RKO (cell line): ENCODE results near the gene ILK.

Experiments
- DNase-seq: peaks from one replicate; pipeline ENCODE4 v3.0.0-alpha.2; 2016; ENCODE audit warnings: low spot score

Gene ILK

DNA sequence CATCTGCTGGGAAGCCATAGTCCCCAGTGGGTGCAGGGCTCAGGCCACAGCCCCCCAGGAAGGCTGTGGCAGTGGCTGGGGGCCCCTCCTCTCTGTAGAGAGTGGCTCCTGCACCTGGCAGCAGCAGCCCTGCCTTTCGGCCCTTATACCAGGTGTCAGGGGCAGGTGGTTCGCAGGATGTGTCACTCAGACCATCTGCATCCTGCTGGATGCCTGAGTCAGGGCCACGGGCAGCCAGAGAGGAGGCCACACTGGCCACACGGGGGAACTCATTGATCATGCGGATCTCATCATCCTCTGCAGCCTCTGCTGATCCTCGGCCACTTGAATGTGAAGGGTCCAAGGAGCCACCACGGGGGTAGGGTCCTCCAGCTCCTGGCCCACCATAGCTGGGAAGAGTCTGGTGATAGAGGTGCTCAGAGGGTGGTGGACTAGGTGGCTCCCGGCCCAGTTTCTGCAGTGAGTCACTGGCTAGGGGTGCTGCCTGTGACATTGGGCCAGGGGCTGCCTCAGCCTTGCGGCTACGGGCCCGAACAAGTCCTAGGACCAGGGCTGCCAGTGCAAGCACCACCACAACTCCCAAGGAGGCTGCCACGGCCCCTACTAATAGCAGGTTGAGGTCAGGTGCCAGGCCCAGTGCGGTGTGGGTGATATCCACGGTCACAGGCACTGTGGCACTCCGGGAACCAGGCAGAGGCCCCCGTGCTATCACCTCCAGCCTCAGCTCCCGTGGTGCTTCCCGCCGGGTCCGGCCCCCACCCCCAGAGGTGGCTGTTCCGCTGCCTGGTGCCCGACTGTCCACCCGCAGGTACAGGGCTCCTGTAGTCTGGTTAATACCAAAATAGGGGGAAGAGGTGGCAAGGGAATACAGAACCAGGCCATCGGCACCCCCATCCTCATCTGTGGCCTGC, 18.9 kb downstream of the ILK start:
- DNase-seq: peak; percentile 27

DNA sequence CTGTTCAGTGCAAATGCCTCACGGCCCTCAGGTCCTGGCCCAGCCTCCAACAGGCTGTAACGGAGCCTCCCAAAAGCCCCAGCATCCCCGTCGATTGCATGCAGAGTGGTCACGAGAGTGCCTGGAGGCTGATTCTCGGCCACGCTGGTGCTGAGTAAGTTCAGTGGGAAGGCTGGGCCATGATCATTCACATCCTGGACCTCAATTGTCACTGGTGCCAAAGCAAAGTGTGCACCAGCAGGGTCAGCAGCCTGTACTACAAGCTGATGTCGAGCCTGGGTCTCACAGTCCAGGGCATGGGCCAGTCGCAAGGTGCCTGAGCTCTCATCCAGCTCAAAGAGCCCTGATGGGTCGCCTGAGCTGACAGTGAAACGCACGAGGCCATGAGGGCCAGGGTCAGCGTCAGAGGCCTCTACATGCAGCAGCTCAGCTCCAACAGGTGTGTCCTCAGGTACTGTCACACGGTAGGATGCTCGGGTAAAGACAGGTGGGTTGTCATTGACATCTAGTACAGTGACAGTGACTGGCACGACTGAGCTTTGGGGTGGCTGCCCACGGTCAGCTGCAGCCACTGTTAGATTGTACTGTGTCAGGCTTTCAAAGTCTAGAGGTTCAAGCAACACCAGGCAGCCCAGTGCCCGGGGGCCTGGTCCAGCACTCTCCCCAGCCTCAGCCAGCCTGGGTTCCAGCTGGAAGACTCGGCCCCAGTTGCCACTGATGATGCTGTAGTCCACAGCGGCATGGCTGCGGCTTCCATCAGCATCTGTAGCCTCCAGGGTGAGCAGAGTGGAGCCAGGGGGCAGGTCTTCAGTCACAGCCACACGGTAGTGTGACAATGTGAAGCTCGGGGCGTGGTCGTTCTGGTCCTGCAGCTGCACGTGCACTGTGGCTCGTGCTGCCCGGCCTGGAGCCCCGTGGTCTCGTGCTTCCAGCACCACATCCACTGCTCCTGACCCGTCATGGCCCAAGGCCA, 20.1 kb downstream of the ILK start:
- no peak for DNase-seq

DNA sequence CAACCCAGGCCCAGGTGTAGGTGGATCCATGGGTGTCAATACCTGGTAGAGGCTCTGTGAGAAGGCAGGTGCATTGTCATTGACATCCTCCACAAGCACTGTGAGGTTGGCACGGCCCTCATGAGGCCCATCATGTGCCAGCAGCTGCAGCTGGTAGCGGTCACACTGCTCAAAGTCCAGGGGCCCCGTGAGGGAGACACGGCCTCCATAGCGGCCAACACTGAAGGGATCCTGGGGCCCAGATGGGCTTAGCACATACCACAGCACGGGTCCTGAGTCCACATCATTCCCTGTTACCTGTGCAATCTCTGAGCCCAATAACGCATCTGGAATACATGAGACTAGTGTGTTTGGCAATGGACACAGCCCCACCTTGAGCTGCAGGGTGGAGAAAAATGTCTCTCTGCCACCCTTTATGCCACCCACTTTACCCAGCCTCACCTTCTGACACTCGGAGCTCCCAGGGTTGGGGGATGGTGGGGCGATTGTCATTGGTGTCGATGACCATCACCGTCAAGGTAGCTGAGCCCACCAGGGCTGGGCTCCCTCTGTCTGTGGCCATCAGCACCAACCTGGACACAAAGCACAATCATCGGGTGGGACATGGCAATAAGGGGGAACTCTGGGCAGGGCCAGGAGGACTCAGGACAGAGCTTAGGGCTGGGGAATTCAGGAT, 21.7 kb downstream of the ILK start:
- no peak for DNase-seq

DNA sequence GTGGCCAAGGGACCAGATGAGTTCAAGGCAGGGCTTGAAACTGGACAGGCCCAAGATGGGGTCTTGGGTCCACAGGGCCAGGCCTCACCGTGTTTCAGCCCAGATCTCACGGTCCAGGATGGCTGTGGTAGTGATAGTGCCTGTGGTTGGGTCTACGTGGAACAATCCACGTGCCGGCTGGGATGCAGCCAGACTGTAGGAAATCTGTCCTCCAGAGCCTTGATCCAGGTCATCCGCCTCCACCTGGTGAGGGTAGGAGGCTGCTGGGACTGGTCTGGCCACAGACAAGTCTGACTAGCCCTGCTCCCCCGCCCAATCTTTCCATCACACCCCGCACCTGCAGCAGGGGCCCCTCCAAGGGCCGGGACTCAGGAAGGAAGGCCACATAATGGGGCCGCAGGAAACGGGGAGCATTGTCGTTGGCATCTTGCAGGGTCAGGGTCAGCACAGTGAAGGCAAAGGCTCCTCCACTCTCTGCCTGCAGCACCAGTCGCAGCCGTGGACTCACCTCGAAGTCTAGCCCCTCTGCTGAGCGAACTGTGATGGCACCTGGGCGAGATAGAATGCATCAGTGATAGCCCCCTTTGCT, 22.4 kb downstream of the ILK start:
- no peak for DNase-seq

DNA sequence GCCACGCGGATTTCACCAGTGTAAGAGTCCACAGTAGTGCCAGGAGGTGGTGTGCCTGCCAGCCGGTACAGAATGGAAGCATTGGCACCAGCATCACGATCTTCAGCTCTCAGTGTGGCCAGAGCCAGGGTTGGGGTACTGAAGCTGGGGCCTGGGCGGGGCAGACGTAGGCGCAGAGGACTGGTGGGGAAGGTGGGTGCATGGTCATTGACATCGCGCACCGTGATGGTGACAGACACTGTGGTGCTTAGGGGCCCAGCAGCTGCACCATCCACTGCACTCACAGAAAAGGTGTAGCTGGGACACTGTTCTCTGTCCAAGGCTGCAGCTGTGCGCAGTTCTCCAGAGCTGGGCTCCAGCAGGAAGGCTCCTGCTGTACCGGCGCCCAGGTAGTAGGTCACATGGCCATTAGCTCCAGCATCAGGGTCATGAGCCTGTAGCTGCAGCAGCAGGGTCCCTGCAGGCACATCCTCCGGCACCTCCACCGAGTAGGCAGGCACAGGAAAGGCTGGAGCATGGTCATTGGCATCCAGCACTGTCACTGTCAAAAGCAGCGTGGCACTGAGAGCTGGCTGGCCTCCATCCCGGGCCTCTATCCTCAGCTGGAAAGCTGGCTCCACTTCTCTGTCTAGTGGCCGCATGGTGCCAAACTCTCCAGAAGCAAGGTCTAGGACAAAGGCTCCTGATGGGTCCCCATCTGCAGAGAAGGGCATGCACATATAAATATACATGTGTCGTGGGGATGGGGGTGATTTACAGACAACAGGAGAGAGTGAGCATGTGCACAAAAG, 23.6 kb downstream of the ILK start:
- no peak for DNase-seq

DNA sequence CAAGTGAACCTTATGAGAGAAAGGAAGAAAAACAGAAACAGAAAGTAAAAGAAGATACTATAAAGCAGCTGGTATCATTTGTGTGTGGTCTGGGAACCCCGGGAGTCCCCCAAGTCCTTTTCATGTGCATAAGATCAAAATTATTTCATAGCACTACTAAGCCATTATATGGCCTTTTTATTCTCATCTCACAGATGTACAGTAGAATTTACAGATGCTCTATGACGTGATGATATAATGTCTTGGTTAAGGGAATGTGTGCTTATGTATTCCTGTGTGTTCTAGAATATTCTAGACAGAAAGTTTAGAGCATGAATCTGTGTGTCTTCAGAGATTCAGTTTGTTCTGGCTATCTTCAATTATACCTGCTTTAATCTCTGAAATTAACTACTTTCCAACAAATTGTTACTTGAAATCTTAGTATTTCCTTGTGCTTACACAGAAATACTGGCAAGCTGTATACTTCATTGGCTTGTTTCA, 24.2 kb downstream of the ILK start:
- DNase-seq: no peak

DNA sequence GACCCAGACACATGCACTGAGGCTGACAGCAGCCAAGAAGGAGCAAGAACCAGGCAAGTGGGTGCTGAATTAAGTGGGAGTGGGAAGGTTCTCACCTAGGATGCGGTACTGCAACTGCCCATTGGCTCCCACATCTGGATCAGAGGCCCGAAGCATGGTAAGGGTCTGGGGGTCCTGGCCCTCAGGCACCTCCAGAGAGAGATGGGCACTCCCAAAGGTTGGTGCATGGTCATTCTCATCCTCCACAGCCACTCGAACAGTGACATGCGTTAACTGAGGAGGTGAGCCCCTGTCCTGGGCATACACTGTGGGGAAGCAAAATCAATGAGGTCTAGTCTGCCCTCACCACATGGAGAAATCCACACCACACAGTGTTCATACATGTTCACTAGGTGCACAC, 25.0 kb downstream of the ILK start:
- DNase-seq: no peak

DNA sequence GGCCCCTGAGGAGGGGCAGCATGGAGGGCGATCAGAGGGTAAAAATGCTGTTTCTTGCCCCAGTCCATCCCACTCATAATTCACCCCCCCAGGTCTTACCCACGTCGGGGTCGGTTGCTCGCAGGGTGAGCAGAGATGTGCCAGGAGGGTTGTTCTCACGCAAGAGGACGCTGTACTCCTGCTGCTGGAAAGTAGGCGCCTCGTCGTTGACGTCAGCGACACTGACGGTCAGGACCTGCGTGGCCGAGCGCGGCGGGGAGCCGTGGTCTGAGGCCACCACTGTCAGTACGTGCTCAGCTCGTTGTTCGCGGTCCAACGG, 26.0 kb downstream of the ILK start:
- DNase-seq: no peak

DNA sequence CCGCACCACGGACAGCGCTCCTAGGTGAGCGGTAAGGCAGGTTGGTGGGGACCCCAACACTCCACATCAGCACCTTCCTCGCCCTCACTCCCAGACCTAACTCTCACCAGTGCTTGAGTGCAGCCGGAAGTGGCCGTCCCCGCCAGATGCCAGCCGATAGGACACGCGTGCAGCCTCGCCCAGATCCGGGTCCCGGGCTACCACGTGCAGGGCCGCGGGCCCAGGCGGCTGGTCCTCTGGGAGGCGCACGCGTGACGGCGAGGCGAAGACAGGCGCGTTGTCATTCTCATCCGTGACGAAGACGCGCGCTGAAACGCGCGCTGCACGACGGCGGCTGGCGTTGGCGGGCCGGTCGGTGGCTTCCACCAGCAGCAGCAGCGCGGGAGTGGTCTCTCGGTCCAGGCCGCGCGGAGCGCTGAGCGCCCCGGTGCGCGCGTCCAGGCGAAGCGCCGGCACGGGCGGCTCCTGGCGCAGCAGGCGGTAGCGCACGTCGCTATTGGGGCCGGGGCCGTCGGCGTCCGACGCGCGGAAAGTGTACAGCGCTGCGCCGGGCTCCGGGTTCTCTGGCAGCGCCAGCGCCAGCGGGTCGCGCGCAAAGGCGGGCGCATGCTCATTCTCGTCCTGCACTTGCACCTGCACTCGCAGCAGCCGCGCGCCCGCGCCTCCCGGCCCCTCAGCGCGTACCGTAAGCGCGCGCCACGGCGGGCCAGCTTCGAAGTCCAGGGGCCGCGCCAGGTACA, 26.5 kb downstream of the ILK start:
- DNase-seq: no peak

DNA sequence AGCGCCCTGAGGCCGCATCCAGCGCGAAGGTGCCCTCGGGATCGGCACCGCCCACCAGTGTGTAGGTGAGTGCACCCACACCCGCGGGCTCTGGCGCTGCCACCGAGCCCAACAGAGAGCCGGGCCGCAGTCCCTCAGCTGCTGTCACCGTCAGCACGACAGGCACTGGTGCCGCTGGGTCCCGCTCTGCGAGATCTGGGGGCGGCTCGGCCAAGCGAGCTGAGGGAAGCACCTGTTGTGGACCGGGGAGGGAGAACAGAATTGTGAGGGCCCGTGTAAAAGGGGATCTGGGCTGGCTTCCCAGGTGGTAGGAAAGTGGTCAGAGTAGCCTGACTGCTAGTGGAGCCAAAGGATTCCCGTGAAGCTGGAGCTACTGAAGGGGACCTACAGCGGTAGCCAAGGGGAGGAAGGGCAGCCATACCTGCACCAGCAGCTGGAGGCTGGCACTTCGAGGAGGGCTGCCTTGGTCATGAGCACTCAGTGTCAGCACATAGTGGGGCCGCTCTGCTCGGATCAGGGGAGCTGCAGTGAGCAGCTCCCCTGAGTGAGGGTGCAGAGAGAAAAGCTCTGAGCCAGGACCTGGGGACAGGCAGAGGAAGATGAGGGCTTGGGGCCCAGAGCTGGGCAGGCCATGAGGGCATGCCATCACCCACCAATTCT, 27.2 kb downstream of the ILK start:
- DNase-seq: no peak

DNA sequence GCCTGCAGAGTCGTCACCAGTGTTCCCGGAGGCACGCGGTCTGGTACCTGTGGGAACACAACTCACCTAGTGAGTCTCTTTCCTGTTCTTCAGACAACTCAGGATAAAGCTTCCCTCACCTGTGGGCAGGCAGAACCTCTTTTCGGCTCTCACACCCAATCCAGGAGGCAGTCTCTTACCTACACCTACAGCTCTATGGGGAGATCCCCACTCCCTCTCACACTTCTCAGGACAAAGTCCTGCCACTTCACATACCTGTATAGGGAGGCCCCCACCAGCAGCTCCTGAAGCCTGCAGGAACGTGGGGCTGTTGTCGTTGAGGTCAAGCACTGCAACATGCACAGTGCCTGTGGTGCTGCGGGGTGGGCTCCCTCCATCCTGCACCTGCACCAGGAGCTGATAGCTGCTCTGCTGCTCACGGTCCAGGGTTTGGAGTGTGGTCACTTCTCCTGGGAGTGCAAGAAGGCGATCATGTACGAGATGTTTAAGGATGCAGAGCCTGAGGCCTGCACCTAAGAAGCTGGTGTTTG, 27.9 kb downstream of the ILK start:
- no peak for DNase-seq

DNA sequence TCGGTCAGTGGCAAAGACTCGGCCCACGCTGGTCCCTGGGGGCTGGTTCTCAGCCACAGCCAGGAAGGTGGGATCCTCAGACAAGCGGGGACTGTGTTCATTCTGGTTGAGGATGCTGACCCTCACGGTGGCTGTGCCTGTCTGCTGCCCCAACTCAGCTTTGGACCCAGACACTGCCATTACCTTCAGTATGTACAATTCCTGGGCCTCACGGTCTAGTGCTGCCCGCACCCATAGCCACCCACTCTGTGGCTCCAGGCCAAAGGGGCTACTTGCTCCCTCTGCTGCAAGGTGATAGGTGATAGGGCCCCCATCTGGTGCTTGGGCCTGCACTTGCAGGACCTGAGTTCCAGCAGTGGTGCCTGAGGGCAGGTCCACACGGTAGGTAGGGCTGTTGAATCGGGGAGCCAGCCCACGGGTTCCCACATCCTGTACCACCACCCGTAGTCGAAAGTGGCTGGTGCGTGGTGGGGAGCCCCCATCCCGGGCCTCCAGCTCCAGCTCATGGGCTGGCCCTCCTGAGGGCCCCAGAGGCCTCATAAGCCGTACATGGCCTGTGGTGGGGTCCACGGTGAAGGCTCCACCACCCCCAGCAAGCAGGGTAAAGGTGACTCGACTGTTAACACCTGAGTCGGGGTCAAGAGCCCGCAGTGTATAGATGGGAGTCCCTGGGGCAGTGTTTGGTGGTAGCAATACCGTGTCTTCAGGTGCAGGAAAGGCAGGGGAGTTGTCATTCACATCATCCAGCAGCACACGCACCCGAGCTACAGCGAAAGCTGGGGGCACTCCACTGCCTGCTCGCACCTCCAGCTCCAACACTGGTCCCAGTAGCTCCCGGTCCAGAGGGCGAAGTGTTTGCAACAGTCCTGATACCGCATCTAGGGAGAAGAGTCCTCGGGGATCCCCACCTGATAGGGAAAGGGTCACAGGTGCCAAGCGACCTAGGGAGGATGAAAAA, 28.8 kb downstream of the ILK start:
- DNase-seq: no peak

DNA sequence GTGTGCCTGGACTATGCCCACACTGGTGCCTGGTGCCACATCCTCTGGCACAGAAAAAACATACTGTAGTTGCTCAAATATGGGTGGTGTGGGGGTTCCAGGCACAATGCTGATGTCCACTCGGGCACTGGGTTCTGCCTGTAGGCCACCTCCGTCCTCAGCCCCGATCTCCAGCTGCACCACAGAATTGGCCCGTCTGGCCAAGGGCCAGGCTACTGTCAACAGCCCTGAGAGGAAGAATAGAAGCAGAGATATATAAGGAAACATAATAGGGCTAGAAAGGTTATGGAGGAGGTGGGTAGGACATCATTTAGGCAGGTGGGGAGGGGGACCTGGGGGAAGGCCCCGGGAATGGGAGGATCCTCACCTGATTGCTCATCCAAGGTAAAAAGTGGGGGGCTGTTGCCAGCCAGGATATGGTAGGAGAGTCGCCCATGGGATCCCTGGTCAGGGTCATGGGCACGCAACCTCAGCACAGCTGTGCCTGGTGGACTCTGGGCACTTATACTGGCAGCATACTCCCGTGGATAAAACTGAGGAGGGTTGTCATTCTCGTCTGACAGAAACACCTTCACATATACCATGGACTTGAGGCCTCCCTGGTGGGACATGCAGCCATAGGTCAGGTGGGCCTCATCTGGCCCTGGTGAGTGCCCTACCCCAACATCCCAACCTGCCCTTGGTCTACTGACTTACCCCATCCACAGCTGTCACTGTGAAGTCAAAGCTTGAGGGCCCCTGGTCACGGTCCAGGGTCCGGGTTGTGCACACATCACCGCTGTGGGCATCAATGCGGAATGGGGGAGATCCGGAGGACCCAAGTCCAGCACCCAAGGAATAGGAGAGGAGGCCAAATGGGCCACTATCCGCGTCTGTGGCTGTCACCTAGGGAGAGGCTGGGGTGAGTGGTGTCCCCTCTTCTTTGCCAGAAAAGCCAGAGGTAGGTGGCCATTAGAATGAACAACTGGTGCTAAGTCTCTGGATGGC, 30.1 kb downstream of the ILK start:
- no peak for DNase-seq

DNA sequence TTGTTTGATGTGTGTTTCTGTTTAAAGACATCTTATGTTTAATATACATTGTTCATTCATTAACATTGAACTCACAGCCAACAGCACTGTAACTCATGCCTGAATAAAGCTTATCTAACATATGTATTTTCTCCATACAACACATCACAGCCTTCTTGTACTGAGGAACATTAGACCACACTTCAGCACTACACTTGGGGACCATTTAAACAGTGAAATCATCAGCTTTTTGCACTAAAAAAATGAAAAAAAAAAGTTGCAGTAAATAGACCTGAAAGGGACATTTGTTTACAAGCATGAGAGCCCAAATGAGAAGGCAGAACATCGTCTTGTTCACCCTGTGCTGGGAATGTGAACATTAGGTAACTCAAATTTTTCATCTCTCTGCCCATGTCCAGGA, 31.0 kb downstream of the ILK start:
- DNase-seq: no peak

DNA sequence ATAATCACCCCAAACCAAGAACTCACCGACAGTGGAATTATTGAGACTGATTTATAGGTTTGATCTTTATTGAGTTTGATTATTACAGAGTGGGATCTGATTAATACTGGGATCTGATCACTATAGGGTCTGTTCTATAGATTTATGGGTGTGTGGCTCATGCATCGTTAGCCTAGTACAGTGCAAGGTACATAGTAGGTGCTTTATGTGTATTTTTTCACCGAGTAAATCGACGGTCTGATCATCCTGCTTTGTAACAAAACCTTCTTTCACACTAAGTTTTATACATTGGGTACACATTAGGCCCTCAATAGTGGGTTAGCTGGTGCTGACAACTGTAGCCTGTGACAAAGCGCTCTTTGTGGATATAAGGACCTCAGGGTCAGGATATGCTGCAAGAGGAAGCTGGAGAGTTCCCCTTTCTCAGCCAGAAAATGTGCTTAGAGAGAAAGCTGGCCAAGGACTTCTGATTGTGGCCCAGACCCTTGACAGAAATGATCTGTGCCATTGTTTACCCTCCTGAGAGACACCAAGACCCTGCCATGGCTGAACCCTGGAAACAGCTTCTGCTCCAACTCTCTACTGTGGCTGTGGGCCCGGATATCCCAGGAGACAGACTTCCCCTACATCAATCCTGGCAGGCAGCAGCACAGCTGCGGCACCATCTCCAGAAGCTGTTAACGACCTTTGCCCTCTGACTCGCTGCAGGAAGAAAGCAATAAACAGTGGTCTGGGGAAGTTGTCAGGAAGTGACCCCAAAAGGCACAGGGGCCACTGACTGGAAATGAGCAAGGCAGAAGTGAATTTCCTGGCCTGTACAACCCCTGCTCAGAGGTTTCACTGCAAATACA, 31.7 kb downstream of the ILK start:
- peak; percentile 39 for DNase-seq

DNA sequence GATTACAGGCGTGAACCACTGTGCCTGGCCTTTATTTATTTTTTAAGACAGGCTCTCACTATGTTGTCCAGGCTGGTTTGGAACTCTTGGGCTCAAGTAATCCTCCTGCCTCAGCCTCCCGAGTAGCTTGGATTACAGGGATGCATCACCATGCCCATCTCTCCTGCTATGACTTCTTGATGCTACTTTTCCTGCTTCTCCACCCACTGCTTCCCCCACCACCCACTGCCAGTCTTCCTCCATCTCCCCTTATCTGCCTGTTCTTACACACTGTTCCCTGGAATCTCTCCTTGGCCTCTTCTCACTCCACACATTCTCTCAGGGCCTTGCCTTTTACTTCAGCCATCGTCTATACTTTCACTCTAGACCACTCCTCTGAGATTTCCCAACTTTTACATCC, 32.9 kb downstream of the ILK start:
- DNase-seq: no peak
